ENCODE data around the gene AFAP1L2.

AFAP1L2 gene, protein sequence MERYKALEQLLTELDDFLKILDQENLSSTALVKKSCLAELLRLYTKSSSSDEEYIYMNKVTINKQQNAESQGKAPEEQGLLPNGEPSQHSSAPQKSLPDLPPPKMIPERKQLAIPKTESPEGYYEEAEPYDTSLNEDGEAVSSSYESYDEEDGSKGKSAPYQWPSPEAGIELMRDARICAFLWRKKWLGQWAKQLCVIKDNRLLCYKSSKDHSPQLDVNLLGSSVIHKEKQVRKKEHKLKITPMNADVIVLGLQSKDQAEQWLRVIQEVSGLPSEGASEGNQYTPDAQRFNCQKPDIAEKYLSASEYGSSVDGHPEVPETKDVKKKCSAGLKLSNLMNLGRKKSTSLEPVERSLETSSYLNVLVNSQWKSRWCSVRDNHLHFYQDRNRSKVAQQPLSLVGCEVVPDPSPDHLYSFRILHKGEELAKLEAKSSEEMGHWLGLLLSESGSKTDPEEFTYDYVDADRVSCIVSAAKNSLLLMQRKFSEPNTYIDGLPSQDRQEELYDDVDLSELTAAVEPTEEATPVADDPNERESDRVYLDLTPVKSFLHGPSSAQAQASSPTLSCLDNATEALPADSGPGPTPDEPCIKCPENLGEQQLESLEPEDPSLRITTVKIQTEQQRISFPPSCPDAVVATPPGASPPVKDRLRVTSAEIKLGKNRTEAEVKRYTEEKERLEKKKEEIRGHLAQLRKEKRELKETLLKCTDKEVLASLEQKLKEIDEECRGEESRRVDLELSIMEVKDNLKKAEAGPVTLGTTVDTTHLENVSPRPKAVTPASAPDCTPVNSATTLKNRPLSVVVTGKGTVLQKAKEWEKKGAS

DNA sequence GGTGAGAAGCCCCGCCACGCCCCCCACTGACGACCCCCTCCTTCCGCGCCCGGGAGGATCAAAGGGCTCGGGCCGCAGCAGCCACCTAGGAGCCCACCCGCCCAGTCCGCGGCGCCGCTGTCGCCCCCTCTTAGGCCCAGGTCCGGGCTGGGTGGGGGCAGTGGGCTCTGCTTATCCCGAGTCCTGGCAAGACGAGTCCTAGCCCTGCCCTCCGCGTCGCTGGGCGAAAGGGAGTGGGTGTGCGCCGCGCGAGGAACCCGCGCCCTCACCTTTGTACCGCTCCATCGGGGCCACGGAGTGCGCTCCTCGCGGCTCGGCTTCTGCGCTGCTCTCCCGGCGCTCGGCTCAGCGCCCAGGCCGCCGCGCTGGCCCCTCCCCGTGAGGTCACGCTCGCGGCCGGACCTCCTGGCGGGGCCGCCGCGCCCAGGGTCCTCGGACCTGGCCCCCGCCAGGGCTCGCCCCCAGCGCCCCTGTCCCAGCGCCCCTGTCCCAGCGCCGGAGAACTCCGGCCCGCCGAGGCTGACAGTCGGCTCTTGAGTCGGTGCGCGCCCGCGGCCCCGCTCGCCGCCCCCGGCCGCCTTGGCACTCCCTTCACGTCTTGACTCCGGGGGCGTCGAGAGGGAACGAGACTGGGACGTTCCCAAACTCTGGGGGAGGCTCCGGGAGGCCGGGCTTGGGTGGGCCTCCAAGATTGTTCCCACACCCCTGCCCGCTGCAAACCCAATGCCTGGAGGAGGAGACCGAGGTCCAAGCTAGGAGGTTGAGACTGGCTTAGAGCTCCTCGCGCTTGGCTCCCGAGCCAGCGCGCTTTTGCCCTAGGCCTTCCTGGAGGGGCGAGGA is at the start of gene AFAP1L2:
AFAP1L2 (minus strand) TSS at position 332 of the 840 bp plus-strand sequence; CDS start at position 285, 47 bp downstream.
- DNase-seq: no peak

- no peak for DNase-seq
These were observed 49.3 kb upstream of the AFAP1L2 start for GRCh38 chr10:114453576-114453975.

DNA sequence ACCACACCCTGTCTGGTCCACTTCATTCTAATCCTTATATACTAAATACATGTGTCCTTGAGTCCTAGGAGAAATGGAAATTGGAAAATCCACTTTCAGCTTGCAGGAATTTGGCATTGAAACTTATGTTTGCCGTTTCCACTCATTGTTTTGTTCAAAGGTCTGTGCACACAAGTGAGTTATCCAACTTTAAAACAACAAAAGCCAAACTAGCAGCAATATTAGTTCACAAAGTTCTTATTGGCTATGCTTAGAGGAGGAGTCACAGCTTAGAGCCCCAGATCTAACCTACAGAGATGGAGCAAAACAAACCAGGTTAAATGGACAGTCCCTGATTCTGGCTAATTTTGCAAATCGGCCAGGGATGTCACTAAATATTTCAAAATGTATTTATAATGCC is 44.6 kb upstream of the AFAP1L2 start:
- no peak for DNase-seq

- DNase-seq: no peak
These were observed 41.0 kb upstream of the AFAP1L2 start for GRCh38 chr10:114445332-114445731.

GRCh38 chr10:114444819-114445218 is 40.5 kb upstream of the AFAP1L2 start:
- no peak for DNase-seq

- DNase-seq: no peak
These were observed 37.9 kb upstream of the AFAP1L2 start for GRCh38 chr10:114442091-114442630.

GRCh38 chr10:114441107-114441506 is 36.8 kb upstream of the AFAP1L2 start:
- DNase-seq: no peak

GRCh38 chr10:114437473-114438292 is 33.4 kb upstream of the AFAP1L2 start:
- no peak for DNase-seq

DNA sequence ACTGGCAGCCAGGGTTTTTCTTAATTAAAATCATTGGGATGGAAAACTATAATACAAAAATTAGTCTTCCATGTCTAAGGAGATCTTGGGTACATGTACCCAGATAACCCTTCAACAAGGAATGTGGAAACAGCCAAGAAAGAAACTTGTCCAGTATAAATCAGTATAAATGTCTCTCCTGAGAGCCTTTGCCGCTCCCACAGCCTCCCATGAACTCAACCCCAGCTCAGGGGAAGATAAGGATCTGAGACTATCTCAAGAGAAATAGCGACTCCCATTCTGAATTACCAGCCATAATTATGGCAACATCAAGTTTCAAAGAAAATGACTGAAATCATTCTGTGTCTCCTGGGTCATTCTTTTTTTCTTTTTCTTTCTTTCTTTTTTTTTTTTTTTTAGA is 32.6 kb upstream of the AFAP1L2 start:
- no peak for DNase-seq

GRCh38 chr10:114432566-114433093 is 28.3 kb upstream of the AFAP1L2 start:
- no peak for DNase-seq

GRCh38 chr10:114431414-114432135 is 27.3 kb upstream of the AFAP1L2 start:
- DNase-seq: no peak

DNA sequence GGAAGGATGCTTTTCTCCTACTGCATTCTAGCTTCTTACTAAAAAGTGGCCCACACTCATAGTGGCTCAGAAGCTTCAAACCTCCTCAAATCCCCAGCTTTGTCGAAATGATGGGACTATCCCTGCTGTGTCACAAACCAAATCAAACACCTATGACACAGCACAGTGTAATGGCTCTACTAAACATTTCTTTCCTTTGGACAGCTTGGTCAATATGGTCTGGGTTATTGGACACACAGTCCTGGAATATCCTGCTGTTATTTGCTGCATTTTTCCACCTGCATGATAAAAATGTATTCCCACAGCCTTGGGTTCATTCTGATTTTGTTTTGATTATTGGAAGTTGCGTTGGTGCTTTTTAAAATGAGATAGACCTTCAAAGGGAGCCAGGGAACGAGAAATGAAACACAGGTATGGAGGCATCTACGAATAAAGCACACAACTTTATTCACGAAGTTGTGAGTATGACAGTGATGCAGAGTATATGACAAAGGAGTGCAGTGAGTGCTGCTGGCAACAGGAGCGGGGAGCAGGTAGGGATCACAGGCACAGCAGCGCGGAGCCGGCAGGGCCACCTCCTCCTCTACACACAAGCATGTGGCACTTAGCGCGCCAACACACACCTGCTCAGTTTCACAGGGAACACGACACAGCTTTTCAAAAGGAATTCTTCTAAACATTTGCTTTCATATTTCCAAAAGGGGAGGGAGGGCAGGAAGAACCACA is 26.5 kb upstream of the AFAP1L2 start:
- no peak for DNase-seq

DNA sequence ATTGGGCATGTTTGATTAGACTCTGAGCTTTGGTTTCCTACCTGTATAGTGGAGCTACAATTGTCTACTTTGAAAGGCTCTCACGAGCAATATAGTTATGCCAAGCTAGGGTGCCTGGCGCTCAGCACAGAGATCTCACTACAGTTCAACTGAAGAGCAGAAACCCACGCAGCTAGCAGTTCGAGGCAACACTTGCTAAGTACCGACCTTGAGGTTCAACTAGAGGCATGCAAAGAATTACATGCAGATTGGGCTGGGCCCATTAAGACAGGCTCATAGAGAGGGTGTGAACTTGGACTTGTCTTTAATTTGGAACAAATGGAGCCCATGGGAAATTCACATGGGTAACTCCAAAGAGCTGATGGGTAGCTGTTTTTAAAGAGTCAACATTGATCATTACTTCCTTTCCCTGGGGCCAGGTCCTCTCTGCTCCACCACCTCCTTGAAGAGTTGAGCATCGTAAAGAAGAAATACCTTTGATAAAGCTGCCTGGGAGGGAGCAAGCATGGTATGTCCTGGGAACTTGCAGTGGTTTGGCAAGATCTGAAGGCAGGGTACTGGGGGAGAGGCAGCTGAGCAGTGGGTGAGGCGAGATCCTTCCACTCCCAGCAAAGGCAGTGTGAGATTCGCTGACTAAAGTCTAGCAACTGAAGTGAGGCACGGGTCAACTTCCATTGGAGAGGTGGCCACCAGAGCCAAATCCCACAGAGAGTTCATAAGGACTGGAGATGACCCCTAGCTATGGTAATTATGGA is 25.5 kb upstream of the AFAP1L2 start:
- no peak for DNase-seq

- no peak for DNase-seq
These were observed 23.0 kb upstream of the AFAP1L2 start for GRCh38 chr10:114427124-114427852.

DNA sequence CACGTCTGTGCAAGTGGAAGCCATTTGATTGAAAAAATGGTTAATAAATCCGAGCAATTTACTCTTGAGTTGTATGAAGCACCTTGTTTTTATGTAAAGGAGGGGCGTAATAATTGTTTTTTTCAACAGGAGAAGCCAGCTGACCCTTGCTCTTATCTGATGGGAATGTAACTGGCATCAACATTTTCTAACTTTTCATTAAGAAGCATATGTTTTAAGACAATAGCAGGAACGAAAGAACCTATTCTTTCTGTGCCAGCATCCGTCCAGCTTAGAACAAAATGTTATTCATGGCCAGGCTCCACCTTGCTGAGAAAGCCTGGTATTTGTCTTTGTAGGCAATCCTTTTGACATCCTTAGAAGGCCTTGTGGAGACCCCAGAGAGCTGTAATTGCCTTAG is 22.2 kb upstream of the AFAP1L2 start:
- no peak for DNase-seq

- no peak for DNase-seq
These were observed 16.6 kb upstream of the AFAP1L2 start for GRCh38 chr10:114420811-114421485.

- DNase-seq: no peak
These were observed 13.8 kb upstream of the AFAP1L2 start for GRCh38 chr10:114418109-114418508.

Data from NCI-H748 treated with DMSO at 0.1 percent for 48 hours (cell line).